ENCODE measurements around the gene EIF4G3.
"Not testable (repeated sequence)": the region's sequence is repeated elsewhere in the genome, so short reads cannot be mapped to it uniquely, and the experiment has no call there.

Gene EIF4G3

DNA sequence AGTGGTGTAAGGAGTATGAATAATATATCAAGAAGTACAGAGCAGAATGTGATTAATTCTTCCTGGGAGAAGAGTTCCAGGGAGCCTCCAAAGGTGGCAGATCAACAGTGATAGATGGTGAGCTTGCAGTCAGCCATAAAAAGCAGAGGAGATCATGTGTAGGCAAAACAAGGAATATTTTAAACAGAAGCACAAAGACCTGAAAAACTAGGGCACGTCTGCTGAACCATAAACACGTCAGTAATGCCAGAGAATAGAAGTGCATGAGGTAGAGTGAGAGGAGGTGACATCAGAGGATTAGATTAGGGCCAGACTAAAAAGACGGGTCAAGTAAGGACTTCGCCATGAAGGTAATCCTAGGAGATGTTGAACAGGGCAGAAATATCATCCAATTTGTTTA is 151.8 kb downstream of the EIF4G3 start:
- no peak for DNase-seq (ENCODE audit: low spot score)

GRCh38 chr1:21024136-21024896 is 152.4 kb downstream of the EIF4G3 start:
- DNase-seq (ENCODE audit: low spot score), result not testable (repeated sequence)

GRCh38 chr1:21022279-21023040 is 154.2 kb downstream of the EIF4G3 start:
- peak; percentile 96 for DNase-seq (ENCODE audit: low spot score)

DNA sequence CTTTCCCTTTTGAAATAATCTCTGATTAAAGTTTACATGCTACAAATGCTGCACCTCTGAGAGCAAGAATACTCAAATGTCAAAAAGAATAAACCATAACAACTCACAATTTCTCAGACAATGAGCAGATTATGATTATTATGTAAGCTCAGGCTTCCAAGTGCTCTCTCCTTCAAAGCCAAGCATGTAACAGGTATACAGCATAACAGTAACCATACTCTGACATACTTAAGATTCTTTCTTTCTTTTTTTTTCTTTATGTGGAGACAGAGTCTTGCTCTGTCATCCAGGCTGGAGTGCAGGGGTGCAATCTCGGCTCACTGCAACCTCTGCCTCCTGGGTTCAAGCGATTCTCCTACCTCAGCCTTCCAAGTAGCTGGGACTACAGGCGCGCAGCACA is 155.4 kb downstream of the EIF4G3 start:
- DNase-seq (ENCODE audit: low spot score), result no peak

DNA sequence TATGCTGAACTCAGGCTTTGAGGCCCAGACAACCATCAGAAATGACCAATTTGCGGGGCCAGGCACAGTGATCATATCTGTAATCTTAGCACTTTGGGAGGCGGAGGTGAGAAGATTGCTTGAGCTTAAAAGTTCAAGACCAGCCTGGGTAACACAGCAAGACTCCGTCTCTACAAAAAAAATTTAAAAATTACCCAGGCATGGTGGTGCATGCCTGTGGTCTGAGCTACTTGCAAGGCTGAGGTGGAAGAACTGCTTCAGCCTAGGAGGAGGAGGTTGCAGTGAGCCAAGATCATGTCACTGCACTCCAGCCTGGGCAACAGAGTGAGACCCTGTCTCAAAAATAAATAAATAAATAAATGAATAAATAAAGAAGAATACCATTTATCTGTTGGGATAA is 156.5 kb downstream of the EIF4G3 start:
- DNase-seq (ENCODE audit: low spot score), result no peak

DNA sequence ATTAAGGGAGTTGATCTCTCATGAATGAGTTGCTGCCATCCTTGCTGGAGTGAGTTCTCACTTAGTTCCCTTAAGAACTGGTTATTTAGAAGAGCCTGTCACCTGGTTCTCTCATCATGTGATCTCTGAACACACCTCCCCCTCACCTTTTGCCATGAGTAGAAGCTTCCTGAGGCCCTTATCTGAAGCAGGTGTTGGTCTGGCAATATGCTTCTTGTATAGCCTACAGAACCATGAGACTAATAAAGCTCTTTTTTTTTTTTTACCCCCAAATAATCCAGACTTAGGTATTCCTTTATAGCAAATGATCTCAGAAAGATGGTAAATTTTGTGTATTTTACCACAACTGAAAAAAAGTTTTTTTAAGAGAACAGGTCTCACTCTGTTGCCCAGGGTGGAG is 158.0 kb downstream of the EIF4G3 start:
- no peak for DNase-seq (ENCODE audit: low spot score)

GRCh38 chr1:21013510-21013909 is 163.2 kb downstream of the EIF4G3 start:
- no peak for DNase-seq (ENCODE audit: low spot score)

GRCh38 chr1:21012937-21013336 is 163.8 kb downstream of the EIF4G3 start:
- DNase-seq (ENCODE audit: low spot score), result no peak

DNA sequence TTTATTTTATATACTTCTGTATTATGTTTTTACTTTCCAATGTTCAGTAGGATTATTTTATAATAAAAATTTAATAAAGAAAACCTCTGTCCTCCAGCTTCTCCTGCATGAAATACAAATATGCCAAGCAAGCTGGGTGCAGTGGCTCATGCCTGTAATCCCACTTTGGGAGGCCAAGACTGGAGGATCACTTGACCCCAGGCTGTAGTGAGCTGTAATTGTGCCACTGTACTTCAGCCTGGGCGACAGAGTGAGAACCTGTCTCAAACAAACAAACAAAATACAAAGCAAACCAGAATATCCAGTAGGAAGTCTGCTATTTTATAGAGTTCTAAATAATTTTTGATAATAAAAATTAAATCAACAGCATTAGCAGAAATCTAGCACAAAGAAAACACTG is 168.8 kb downstream of the EIF4G3 start:
- no peak for DNase-seq (ENCODE audit: low spot score)

DNA sequence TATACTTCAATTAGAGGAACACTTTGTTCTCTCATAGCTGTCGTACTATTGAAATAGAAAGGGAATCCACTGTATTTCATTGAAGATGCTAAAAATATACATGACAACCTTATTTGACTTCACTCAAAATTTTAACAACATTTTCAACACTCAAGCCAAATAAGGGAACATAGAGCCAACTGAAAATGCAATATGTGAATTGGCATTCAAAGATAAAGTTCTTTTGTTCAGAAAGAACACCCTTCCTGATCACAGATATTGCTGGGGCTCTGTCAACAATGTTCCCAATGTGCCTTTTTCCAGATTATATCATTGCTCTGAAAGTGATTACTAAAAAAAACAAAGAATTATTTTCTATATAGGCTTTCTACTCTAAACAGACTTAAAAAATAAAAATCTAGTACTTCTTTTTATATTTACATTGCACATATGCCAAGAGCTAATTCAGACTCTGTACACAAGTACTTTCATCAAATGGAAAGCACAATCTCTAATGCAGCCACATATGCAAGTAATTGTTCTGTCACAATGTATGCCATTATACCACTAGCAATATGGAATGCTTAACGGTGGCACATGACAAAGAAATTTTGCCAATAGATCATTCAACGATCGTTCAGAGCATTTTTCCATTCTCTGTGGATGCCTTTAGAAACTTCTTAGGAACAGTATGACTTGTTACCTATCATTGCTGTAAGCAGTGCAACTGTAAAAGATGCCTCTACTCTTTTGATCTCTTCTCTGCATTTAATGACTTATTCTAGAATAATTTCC is 171.0 kb downstream of the EIF4G3 start:
- no peak for DNase-seq (ENCODE audit: low spot score)

DNA sequence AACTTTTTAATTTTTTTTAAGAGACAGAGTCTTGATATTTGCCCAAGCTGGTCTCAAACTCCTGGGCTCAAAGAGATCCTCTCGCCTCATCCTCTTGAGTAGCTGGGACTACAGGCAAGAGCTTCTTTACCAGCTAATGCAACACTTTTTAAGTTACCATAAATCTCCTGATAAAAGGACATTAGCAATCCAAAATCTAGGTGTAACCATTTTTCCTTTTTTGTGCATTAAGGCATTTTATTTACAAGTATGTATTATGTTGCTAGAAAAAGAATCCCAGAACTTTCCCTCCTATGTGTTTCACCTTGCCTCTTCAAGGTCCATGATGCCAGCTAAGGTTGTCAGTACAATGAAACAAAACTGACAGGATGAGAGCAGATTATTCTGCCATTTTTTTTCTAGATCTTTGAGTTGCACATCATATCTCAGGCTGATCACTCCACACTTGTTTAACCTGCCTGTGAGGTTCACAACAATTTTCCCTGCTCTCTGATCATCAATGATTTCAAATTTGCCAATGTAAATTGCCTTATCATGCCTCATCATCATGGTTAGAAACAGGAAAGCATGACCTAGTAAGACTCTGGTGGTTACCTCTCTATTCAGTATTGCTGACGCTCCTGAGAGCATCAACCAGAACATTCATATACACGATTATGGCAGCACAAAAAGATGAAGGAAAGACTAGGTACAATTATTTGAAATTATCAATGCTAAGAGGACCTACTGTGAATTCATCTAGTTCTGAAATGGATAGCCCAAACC is 173.2 kb downstream of the EIF4G3 start:
- DNase-seq (ENCODE audit: low spot score), result no peak

DNA sequence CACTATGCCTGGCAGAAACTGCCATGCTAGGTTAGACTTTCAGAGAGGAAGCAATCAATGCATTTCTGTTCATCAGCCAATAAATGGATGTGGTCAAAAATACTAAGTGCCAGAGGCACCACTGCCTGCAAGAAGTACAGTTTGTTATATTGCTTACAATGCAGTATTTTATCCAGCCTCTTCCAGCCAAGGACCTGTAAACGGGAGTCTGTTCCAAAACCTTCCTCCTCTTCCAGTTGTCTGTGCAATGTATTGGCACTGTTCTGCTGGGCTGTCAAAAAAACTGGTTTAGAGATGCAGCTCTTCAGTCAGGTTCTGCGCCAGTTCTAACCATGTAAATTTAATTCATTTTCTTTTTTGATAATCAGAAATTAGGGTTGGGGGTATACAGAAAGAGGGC is 175.7 kb downstream of the EIF4G3 start:
- no peak for DNase-seq (ENCODE audit: low spot score)

- no peak for DNase-seq (ENCODE audit: low spot score)
Measured at GRCh38 chr1:21000245-21000594, 176.5 kb downstream of the EIF4G3 start.

DNA sequence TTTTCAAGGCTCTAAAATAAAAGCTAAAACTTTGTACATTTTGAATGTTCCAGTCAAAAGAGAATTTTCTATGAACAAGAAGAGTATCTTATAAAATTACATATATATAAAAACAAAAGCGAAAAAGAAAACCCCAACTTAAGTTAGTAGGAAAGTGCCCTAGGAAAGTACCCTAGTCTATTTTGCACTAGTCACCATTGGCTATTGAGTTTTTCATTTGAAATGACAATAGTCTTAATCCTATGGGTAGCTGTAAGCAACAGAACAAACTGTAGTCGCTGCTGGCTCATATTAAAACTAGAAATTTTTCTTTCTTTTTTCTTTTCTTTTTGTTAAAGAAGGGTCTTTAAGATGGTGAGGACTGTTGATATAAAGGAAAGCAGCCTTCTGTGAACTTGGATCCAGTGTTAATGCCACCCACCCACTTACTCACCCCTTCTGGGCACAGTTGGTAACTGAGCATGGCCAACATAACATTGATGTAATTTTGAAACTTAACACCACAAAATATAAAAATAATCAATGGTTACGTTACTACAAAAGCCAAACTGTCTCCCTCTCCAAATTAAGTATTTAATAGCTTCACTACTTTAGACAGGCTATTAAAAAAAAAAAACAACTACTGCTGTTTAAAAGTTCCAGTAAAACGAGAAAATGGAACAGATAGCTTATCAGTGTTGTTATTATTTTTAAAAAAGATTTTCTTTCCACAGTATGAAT is 177.0 kb downstream of the EIF4G3 start:
- no peak for DNase-seq (ENCODE audit: low spot score)

- no peak for DNase-seq (ENCODE audit: low spot score)
Measured at GRCh38 chr1:20998826-20999225, 177.9 kb downstream of the EIF4G3 start.

GRCh38 chr1:20997602-20998224 is 179.0 kb downstream of the EIF4G3 start:
- DNase-seq (ENCODE audit: low spot score), result no peak

DNA sequence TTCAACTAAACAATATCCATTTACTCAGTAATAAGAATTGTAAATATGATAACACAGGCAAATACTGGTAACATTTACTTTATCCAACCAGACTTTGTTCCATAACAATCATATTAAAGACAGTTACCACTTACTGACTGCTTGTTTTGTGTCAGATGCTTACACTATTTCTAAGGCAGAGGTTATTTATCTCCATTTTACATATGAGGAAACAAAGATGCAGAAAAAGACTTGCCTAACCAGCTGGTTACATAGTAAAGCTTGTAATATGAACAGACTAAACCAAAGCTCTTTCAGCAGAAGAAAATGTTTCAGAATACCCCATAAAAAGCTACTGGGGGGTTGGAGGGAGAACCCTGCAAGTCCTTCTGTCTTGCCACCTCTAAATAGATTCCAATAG is 180.1 kb downstream of the EIF4G3 start:
- no peak for DNase-seq (ENCODE audit: low spot score)

- DNase-seq (ENCODE audit: low spot score), result no peak
Measured at GRCh38 chr1:20993716-20994575, 182.8 kb downstream of the EIF4G3 start.

DNA sequence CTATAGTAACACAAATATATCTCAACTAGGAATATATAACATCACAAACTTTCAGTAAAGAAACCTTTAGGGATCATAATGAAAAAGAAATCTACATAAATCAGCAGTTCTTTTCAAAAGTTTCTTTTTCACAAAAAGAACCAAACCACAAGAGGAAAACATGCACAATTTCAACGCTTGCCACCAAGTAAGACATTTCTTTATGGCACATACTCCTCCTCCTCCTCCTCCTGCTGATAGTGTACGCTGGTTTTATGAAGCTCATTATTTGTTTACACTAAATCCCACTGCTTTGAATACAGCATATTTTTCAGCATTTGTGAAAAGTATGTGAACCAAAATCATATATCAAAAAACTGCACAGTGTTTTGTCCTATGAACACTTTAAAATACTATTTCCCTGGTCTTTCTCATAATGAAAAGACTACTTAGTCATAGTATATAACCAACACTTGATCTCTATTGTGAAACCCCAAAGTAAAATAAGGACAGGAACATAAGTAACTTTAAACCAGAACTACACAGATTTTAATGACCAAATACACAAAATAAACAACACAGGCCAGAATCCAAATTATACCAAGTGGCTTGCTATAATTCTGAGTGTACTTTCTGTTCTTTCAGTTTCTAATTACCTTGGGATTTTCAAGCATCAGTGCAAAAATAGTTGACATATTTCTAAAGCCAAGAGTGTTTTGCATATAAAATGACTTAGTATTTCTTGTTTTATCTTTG is 184.2 kb downstream of the EIF4G3 start:
- no peak for DNase-seq (ENCODE audit: low spot score)

Data from SW480 (cell line).